Uterus (tissue), 2 donors: ENCODE results near the gene NDUFB11.

ENCODE experiments used
- POLR2A ChIP-seq, 2 donors: fragments of 450-650 bp; IDR thresholded peaks; one replicate each; pipeline ENCODE4 v1.6.1; 2016; ENCODE audit warnings: antibody characterized with exemption in 2 of 2, mild to moderate bottlenecking in 1 of 2, moderate library complexity in 1 of 2
- TF ChIP-seq, protein P1 (sequence below), 4 experiments: fragments of 200-600 bp in 2 of 4; fragments of 450-650 bp in 2 of 4; sonication (generic) in 2 of 4; IDR thresholded peaks; one replicate each; pipeline ENCODE4 v1.5.1; 2016 to 2019; ENCODE audit warnings: antibody characterized with exemption in 4 of 4, mild to moderate bottlenecking in 2 of 4, moderate library complexity in 1 of 4

- TF ChIP-seq, protein P1, sequence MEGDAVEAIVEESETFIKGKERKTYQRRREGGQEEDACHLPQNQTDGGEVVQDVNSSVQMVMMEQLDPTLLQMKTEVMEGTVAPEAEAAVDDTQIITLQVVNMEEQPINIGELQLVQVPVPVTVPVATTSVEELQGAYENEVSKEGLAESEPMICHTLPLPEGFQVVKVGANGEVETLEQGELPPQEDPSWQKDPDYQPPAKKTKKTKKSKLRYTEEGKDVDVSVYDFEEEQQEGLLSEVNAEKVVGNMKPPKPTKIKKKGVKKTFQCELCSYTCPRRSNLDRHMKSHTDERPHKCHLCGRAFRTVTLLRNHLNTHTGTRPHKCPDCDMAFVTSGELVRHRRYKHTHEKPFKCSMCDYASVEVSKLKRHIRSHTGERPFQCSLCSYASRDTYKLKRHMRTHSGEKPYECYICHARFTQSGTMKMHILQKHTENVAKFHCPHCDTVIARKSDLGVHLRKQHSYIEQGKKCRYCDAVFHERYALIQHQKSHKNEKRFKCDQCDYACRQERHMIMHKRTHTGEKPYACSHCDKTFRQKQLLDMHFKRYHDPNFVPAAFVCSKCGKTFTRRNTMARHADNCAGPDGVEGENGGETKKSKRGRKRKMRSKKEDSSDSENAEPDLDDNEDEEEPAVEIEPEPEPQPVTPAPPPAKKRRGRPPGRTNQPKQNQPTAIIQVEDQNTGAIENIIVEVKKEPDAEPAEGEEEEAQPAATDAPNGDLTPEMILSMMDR (IDR thresholded peaks at IDR 0.05): no peak
- TF ChIP-seq POLR2A (IDR thresholded peaks at IDR 0.05): no peak
Measured at GRCh38 chrX:47191331-47191730, 46.8 kb upstream of the NDUFB11 start.
